ENCODE measurements around the gene ETNK1.

DNA sequence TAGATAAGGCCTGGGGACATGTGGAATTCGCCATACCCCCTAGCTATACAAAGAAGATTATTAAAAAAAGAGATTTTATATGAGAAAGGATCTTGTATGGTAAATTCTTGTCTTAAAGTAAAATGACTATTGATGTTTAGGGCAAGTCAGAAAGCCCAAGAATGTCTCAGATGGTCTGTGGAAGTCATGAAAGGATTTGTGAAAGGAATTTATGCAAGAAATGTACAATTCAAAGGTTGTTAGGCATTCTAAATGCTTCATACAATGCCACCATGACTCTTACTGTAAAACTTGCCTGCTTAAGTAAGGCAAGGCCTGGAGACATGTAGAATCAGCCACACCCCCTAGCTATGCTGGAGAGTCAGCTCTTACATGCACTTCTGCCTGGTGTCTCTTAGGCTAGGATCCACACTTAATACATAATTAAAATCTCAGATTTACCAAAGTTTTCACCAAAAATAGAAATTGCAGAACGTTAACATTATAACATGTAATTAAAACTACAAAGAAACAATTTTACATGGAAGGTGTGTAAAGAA, 8.9 kb upstream of the ETNK1 start:
- TF ChIP-seq, protein P1, sequence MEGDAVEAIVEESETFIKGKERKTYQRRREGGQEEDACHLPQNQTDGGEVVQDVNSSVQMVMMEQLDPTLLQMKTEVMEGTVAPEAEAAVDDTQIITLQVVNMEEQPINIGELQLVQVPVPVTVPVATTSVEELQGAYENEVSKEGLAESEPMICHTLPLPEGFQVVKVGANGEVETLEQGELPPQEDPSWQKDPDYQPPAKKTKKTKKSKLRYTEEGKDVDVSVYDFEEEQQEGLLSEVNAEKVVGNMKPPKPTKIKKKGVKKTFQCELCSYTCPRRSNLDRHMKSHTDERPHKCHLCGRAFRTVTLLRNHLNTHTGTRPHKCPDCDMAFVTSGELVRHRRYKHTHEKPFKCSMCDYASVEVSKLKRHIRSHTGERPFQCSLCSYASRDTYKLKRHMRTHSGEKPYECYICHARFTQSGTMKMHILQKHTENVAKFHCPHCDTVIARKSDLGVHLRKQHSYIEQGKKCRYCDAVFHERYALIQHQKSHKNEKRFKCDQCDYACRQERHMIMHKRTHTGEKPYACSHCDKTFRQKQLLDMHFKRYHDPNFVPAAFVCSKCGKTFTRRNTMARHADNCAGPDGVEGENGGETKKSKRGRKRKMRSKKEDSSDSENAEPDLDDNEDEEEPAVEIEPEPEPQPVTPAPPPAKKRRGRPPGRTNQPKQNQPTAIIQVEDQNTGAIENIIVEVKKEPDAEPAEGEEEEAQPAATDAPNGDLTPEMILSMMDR (IDR thresholded peaks at IDR 0.05): no peak
- TF ChIP-seq POLR2A (IDR thresholded peaks at IDR 0.05): no peak
